Measurements from ENCODE around the gene HTR3E. TPM values are rescaled to one million over a fixed set of nuclear protein-coding genes. Genes with fewer than 3 reads are reported as not detected.

HTR3E gene
- total RNA-seq, 1 experiment from 2014 or later = not detected

DNA sequence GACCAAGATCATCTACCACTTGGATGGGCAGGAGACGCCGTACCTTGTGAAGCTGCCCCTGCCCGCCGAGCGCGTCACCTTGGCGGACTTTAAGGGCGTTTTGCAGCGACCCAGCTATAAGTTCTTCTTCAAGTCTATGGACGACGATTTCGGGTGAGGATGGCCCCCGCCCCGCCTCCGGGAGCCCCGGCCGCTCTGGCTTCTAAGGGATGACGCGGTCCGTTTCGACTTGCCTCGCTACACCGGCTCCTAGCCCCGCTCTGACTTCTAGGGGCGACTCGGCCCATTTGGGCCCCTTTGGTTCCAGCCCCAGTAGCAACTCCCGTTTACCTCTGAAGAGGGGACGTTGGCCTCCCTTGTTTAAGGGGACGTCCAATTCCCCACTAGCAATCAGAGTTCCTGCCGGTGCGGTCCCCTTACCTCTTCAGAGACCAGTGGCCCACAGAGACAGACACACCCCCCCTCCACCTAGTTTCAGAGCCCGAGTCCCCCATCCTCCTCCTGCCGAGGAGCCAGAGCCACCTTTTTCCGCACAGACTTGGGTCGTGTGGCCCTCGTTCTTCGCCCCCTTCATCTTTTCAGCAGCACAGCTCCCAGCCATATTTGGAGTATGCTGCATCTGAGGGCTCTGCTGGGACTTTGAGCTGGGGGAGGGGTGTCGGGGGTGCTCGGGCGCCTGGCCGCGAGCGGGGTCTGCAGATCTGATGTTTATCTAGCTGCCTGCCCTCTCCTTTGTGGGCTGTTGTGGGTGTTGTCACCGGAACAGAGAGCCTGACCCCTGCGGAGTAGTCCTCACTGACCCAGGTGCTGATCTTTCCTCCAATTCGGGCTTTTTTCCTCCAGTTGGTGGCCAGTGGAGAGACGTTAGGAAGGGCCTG, 59.0 kb downstream of the HTR3E start:
- no peak for DNase-seq (ENCODE audit: low read depth)

DNA sequence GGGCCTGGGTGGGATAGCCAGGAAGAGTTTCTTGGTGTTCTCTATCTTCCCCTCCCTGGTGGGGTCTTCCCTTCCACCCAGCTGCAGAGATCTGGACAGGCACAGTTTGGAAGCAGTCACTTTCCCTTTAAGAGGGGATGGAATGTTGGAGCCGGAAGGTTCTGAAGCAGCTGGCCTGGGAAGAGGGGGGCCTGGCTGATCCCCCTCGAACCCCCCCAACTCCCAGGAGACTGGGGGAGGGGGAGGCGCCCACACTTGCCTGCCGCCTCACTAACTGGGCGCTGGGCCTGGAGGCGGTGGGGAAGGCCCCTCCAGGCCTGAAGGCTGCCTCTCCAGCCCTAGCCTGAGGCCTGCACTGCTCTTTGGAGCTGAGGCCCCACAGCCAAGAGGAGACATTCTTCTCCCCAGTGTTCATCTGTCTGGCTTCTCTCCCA, 59.7 kb downstream of the HTR3E start:
- DNase-seq (ENCODE audit: low read depth) = peak; percentile 44

Small RNA genes within 50 kb of the gene (small RNA-seq; reads per million reads assigned to genes)
- not detected for gene RF00019

Other genes with a start within 250 kb of the HTR3E start
- 102 and 114 TPM in 2 replicates for gene PARL, start 212.2 kb upstream of the HTR3E start, total RNA-seq (2014; rRNA removed; shearing (Covaris generic))
- 17.3 and 18.2 TPM in 2 replicates for gene ABCC5, start 79.2 kb upstream of the HTR3E start, total RNA-seq (2014; rRNA removed; shearing (Covaris generic))
- not detected in 2 replicates for gene HTR3D, start 65.3 kb upstream of the HTR3E start, total RNA-seq (2014; rRNA removed; shearing (Covaris generic))
- not detected in 2 replicates for gene HTR3C, start 44.0 kb upstream of the HTR3E start, total RNA-seq (2014; rRNA removed; shearing (Covaris generic))
- 85.0 and 88.4 TPM in 2 replicates for gene EIF2B5, start 38.3 kb downstream of the HTR3E start, total RNA-seq (2014; rRNA removed; shearing (Covaris generic))
- gene DVL3, start 58.3 kb downstream of the HTR3E start, total RNA-seq (2014; rRNA removed; shearing (Covaris generic)) = 38.6 and 46.8 TPM in 2 replicates
- gene AP2M1, start 77.8 kb downstream of the HTR3E start, total RNA-seq (2014; rRNA removed; shearing (Covaris generic)) = 840 and 907 TPM in 2 replicates
- gene ABCF3, start 89.1 kb downstream of the HTR3E start, total RNA-seq (2014; rRNA removed; shearing (Covaris generic)) = 49.1 and 72.9 TPM in 2 replicates
- not detected in 2 replicates for gene VWA5B2, start 132.5 kb downstream of the HTR3E start, total RNA-seq (2014; rRNA removed; shearing (Covaris generic))
- gene ALG3, start 151.9 kb downstream of the HTR3E start, total RNA-seq (2014; rRNA removed; shearing (Covaris generic)) = 93.3 and 146 TPM in 2 replicates
- gene EEF1AKMT4, start 152.6 kb downstream of the HTR3E start, total RNA-seq (2014; rRNA removed; shearing (Covaris generic)) = 18.5 TPM in 2 replicates
- 3.6 and 10.5 TPM in 2 replicates for gene CAMK2N2, start 164.5 kb downstream of the HTR3E start, total RNA-seq (2014; rRNA removed; shearing (Covaris generic))
- gene ECE2, start 179.0 kb downstream of the HTR3E start, total RNA-seq (2014; rRNA removed; shearing (Covaris generic)) = not detected in 2 replicates
- 1,567 and 1,674 TPM in 2 replicates for gene PSMD2, start 202.2 kb downstream of the HTR3E start, total RNA-seq (2014; rRNA removed; shearing (Covaris generic))
- gene EIF4G1, start 217.5 kb downstream of the HTR3E start, total RNA-seq (2014; rRNA removed; shearing (Covaris generic)) = 750 and 760 TPM in 2 replicates
- gene FAM131A, start 240.5 kb downstream of the HTR3E start, total RNA-seq (2014; rRNA removed; shearing (Covaris generic)) = 61.8 and 71.7 TPM in 2 replicates

Data from HT1080 (cell line).